ENCODE results near the gene ZNF491. TPM values are rescaled to one million over a fixed set of nuclear protein-coding genes. Genes with fewer than 3 reads are reported as not detected.
"Not testable (repeated sequence)": the region's sequence is repeated elsewhere in the genome, so short reads cannot be mapped to it uniquely, and the experiment has no call there.

Gene ZNF491
- total and polyA plus RNA-seq, 3 experiments from 2014 or later: 1.1 to 1.3 TPM; not detected in 1

DNA sequence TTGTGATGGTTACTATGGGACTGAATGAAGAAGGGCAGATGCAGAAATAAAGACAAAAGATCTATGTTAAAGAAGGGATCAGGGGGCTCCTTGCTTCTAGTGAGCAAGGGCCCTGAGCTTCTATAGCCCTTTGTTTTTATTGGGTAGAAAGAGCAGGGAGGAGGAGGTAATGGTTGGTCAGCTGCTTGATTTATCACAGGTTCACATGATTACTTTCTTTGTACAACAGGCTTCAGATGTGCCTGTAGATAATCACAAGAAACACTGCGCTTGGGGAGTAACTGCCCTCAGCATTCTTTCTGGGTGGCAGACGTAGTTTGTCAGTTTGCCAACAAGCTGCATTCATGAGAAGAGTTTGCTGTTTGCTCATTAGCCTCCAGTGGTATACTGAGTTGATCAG lies 45.4 kb downstream of the ZNF491 start:
- Mint-ChIP-seq H3K9me3 (peaks cover 0 to 30% (median 18%) of the 10 kb centered on the region in 5 donors), H3K4me3 (no peak overlapping the region), H3K36me3 (peaks cover 2 to 8% (median 3%) of the 10 kb centered on the region in 3 donors), H3K27me3 (peaks cover 0 to 4% of the 10 kb centered on the region in 2 donors), H3K4me1 (peaks cover 6 to 11% (median 7%) of the 10 kb centered on the region in 3 donors), H3K27ac (no peak overlapping the region)
- H3K36me3 ChIP-seq (ENCODE audit: insufficient read depth, low read length): no peaks in the 10 kb centered on the region
- H3K27ac ChIP-seq (ENCODE audit: low read depth, low read length): no peak overlapping the region
- no peak for DNase-seq
- CTCF ChIA-PET: no interaction called here
- no peaks in the 10 kb centered on the region for H3K27me3 ChIP-seq (ENCODE audit: insufficient read depth, low read length, poor library complexity, severe bottlenecking)
- H3K9me3 ChIP-seq (ENCODE audit: low read length): no peaks in the 10 kb centered on the region
- H3K4me3 ChIP-seq (ENCODE audit: low read length): no peak overlapping the region
- H3K4me1 ChIP-seq (ENCODE audit: insufficient read depth, low read length): peaks cover 5% of the 10 kb centered on the region
- POLR2A ChIA-PET: no interaction called here

DNA sequence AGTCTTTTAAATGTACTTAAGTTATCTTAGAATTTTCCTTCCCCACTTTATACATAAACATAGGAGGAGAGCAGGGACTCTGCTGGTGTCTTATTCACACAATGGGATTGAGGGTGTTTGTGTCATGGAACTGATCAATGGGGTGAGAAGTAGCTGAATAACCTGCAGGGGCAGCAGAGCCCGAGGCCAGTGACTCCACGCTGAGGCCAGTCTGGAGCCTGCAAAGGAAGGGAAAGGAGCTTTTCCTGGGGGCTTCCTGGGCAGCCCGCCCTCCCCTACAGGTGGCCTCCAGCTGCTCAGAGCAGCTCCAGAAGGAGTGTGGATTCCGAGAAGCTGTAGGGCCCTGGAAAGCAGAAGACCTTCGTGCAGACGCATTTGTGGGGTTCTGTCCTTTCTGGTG lies 49.3 kb downstream of the ZNF491 start:
- CTCF ChIA-PET: interaction anchor here (1.3 to 1.9 kb wide), 2 partner anchors 34 to 140 kb away, joined by 3 to 6 read pairs; partner anchors contain the start of gene ZNF440
- POLR2A ChIA-PET: interaction anchor here (0.6 kb wide), 1 partner anchor 33 kb away, joined by 3 read pairs; no protein-coding TSS in a partner anchor
- Mint-ChIP-seq H3K36me3 (peaks cover 2 to 13% (median 7%) of the 10 kb centered on the region in 3 donors), H3K27me3 (peaks cover 0 to 10% of the 10 kb centered on the region in 2 donors), H3K4me1 (peaks cover 17 to 26% (median 25%) of the 10 kb centered on the region in 3 donors), H3K9me3 (peaks cover 0 to 14% (median 7%) of the 10 kb centered on the region in 5 donors), H3K4me3 (peak overlapping the region in 6 of 7 donors; percentile 68 to 92 (median 89))
- not testable (repeated sequence) for H3K9me3 ChIP-seq (ENCODE audit: low read length); H3K27me3 ChIP-seq (ENCODE audit: insufficient read depth, low read length, poor library complexity, severe bottlenecking); H3K36me3 ChIP-seq (ENCODE audit: insufficient read depth, low read length); H3K27ac Mint-ChIP-seq; H3K27ac ChIP-seq (ENCODE audit: low read depth, low read length); DNase-seq; H3K4me3 ChIP-seq (ENCODE audit: low read length)
- peaks cover 13% of the 10 kb centered on the region for H3K4me1 ChIP-seq (ENCODE audit: insufficient read depth, low read length)

DNA sequence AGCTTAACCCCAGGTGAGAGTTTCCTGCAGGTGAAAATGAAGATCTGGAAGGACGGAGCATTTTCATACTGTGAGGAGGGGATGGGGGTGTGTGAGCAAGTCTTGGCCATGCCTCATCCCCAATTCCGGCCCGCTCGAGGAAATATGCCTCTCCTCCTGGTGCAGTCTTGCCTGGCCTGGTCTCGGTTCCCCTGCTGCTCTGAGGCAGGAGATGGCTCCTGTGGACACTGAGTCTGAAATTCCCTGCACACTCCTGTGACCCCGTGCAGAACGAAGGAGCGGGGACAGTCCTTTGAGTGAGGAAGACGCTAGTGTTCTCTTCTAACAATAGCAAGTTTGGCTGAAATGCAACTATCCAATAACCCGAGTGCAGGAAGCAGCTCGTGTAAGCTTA lies 49.9 kb downstream of the ZNF491 start:
- peaks cover 13% of the 10 kb centered on the region for H3K4me1 ChIP-seq (ENCODE audit: insufficient read depth, low read length)
- ChIA-PET CTCF (interaction anchor here (1.1 to 1.9 kb wide), 4 partner anchors 34 to 293 kb away, joined by 3 to 6 read pairs (median 4); partner anchors contain the start of gene ZNF440), POLR2A (interaction anchor here (0.6 kb wide), 1 partner anchor 33 kb away, joined by 3 read pairs; no protein-coding TSS in a partner anchor)
- H3K4me3 ChIP-seq (ENCODE audit: low read length): peak overlapping the region; percentile 79
- DNase-seq: no peak
- H3K4me3 Mint-ChIP-seq: peak overlapping the region; percentile 89 to 96 (median 91)
- no peaks in the 10 kb centered on the region for H3K36me3 ChIP-seq (ENCODE audit: insufficient read depth, low read length)
- peaks cover 0 to 10% of the 10 kb centered on the region in 2 donors for H3K27me3 Mint-ChIP-seq
- peaks cover 17 to 26% (median 25%) of the 10 kb centered on the region in 3 donors for H3K4me1 Mint-ChIP-seq
- H3K27ac Mint-ChIP-seq: peak overlapping the region in 7 of 8 donors; percentile 15 to 90 (median 76)
- H3K9me3 Mint-ChIP-seq: peaks cover 0 to 16% (median 7%) of the 10 kb centered on the region in 5 donors
- no peaks in the 10 kb centered on the region for H3K27me3 ChIP-seq (ENCODE audit: insufficient read depth, low read length, poor library complexity, severe bottlenecking)
- H3K36me3 Mint-ChIP-seq: peaks cover 2 to 15% (median 10%) of the 10 kb centered on the region in 3 donors
- H3K9me3 ChIP-seq (ENCODE audit: low read length): no peaks in the 10 kb centered on the region
- H3K27ac ChIP-seq (ENCODE audit: low read depth, low read length): no peak overlapping the region

DNA sequence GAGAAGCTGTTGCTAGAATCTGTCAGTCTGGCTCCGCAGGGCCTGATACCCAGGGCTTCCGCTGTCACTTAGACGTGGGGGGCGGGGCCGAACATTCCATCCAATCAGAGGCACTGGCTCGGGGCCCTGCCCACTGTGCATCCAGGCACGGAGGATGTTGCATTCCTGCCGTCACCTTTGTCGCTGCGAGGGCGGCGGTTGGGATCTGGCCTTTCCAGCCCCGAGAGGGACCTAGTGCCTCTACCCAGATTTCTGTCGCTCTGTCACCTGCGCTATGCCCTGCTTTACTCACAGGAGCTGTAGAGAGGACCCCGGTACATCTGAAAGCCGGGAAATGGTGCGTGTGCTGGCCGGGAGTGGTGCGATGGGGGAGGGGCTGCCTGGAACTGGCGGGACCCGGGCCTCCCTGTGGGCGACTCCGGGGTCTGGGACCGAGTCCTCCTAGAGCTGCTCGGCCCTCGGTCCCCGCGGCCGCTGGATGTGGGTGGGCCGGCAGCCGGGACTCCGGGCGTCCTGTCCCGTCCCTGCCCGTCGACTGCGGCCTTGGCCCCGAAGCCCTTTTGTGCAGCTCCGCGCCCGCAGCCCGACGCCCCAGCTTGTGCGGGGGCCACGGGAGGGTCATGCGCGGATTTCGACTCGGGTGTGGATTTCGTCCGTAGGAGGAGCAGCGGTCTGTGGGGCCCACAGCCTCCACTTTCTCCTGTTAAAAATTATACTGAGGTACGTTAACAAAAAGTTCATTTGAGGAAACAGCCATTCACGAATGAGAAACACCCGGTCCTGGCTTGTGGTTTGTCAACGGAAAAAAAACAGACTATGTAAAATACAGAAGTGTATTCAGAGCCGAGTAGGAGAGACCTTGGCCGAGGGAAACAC lies 50.5 kb downstream of the ZNF491 start, which contains the start of gene ZNF439:
Gene ZNF439 (plus strand): TSS at position 133 of the 876 bp plus-strand sequence. CDS start 142 bp downstream, at position 275.
- no peaks in the 10 kb centered on the region for H3K9me3 ChIP-seq (ENCODE audit: low read length)
- H3K4me3 ChIP-seq (ENCODE audit: low read length): peak within 1 kb of the TSS; percentile 79
- DNase-seq: peak; percentile 79 to 91 (median 83)
- peaks cover 2 to 20% (median 16%) of the 10 kb centered on the region in 3 donors for H3K36me3 Mint-ChIP-seq
- ChIA-PET POLR2A (no interaction called here), CTCF (interaction anchor here (1.1 to 1.9 kb wide), 3 partner anchors 51 to 293 kb away, joined by 4 to 6 read pairs (median 5); no protein-coding TSS in a partner anchor)
- H3K9me3 Mint-ChIP-seq: peaks cover 0 to 12% (median 7%) of the 10 kb centered on the region in 5 donors
- peak within 1 kb of the TSS; percentile 89 to 96 (median 91) for H3K4me3 Mint-ChIP-seq
- H3K27ac ChIP-seq (ENCODE audit: low read depth, low read length): no peak within 1 kb of the TSS
- H3K27me3 ChIP-seq (ENCODE audit: insufficient read depth, low read length, poor library complexity, severe bottlenecking): no peaks in the 10 kb centered on the region
- H3K27ac Mint-ChIP-seq: peak within 1 kb of the TSS; percentile 15 to 90 (median 74)
- peaks cover 13% of the 10 kb centered on the region for H3K4me1 ChIP-seq (ENCODE audit: insufficient read depth, low read length)
- peaks cover 17 to 26% (median 25%) of the 10 kb centered on the region in 3 donors for H3K4me1 Mint-ChIP-seq
- no peaks in the 10 kb centered on the region for H3K36me3 ChIP-seq (ENCODE audit: insufficient read depth, low read length)
- H3K27me3 Mint-ChIP-seq: peaks cover 0 to 10% of the 10 kb centered on the region in 2 donors

DNA sequence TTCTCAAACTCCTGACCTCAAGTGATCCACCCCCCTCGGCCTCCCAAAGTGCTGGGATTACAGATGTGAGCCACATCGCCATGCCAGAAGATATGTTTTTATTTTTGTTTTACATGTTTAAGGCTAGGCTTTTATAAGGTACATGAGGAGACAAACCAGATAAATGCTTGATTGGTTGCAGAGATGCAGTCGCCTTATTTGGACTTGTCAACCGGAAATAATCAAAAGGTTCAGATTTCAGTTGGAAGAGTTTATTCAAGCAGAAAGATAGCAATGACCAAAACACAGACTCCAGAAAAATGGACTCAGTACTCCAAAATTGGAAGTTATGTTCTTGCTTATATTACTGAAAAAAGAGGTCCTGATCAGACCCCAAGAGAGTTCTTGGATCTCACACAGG lies 52.0 kb downstream of the ZNF491 start:
- Mint-ChIP-seq H3K9me3 (peaks cover 0 to 16% (median 7%) of the 10 kb centered on the region in 5 donors), H3K4me1 (peaks cover 17 to 26% (median 25%) of the 10 kb centered on the region in 3 donors), H3K27me3 (peaks cover 0 to 10% of the 10 kb centered on the region in 2 donors), H3K4me3 (peak overlapping the region in 1 of 7 donors; percentile 89), H3K36me3 (peaks cover 7 to 28% (median 26%) of the 10 kb centered on the region in 3 donors)
- H3K4me1 ChIP-seq (ENCODE audit: insufficient read depth, low read length): peaks cover 13% of the 10 kb centered on the region
- POLR2A ChIA-PET; H3K27me3 ChIP-seq (ENCODE audit: insufficient read depth, low read length, poor library complexity, severe bottlenecking); CTCF ChIA-PET; DNase-seq; H3K9me3 ChIP-seq (ENCODE audit: low read length); H3K27ac ChIP-seq (ENCODE audit: low read depth, low read length); H3K27ac Mint-ChIP-seq; H3K36me3 ChIP-seq (ENCODE audit: insufficient read depth, low read length); H3K4me3 ChIP-seq (ENCODE audit: low read length): not testable (repeated sequence)

GRCh38 chr19:11853358-11853757 lies 55.0 kb downstream of the ZNF491 start:
- H3K27me3 Mint-ChIP-seq: peaks cover 0 to 6% of the 10 kb centered on the region in 2 donors

DNA sequence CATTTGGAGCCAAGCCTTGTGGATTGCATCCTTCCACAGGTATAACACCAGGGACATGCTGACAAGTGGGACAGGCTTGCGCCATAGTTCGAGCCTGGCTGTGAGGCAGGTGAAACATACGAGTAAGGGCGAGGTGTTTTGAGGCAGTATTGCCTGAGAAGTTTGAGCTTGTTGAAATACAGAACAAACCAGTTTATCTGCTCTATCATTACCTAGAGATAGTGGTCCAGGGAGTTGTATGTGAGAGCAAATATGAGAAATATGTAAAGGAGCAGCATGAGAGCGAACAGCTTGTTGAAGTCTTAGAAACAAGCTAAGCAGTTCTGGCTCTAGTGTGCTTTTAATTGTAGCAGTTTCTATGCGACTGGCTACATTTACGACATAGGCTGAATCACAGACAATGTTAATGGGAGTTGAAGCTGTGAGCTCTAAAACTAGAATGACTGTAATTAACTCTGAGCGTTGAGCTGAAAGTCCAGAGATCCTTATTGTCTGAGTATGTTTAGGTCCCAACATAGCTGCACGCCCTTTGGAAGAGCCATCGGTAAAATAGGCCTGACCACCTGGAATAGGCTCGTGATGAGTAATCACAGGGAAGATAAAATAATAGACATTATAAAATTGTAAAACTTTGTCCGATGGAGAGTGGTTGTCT lies 58.4 kb downstream of the ZNF491 start:
- H3K4me1 Mint-ChIP-seq: no peaks in the 10 kb centered on the region
- H3K4me3 Mint-ChIP-seq: no peak overlapping the region
- ChIA-PET CTCF (no interaction called here), POLR2A (no interaction called here)
- H3K36me3 ChIP-seq (ENCODE audit: insufficient read depth, low read length): no peaks in the 10 kb centered on the region
- no peak overlapping the region for H3K27ac Mint-ChIP-seq
- peaks cover 17 to 69% (median 46%) of the 10 kb centered on the region in 5 donors for H3K9me3 Mint-ChIP-seq
- peaks cover 13 to 76% (median 58%) of the 10 kb centered on the region in 3 donors for H3K36me3 Mint-ChIP-seq
- peaks cover 0 to 2% of the 10 kb centered on the region in 2 donors for H3K27me3 Mint-ChIP-seq
- no peaks in the 10 kb centered on the region for H3K27me3 ChIP-seq (ENCODE audit: insufficient read depth, low read length, poor library complexity, severe bottlenecking)
- H3K4me3 ChIP-seq (ENCODE audit: low read length): no peak overlapping the region
- H3K4me1 ChIP-seq (ENCODE audit: insufficient read depth, low read length): no peaks in the 10 kb centered on the region
- H3K27ac ChIP-seq (ENCODE audit: low read depth, low read length): no peak overlapping the region
- no peak for DNase-seq
- peaks cover 7% of the 10 kb centered on the region for H3K9me3 ChIP-seq (ENCODE audit: low read length)

More at GRCh38 chr19:11853358-11853757, 55.0 kb downstream of the ZNF491 start:
- H3K27ac Mint-ChIP-seq: no peak overlapping the region
- Histone ChIP-seq H3K27ac (ENCODE audit: low read depth, low read length) (no peak overlapping the region), H3K4me3 (ENCODE audit: low read length) (no peak overlapping the region), H3K27me3 (ENCODE audit: insufficient read depth, low read length, poor library complexity, severe bottlenecking) (no peaks in the 10 kb centered on the region), H3K36me3 (ENCODE audit: insufficient read depth, low read length) (no peaks in the 10 kb centered on the region), H3K9me3 (ENCODE audit: low read length) (no peaks in the 10 kb centered on the region), H3K4me1 (ENCODE audit: insufficient read depth, low read length) (peaks cover 8% of the 10 kb centered on the region)
- peaks cover 14 to 23% (median 18%) of the 10 kb centered on the region in 3 donors for H3K4me1 Mint-ChIP-seq
- H3K4me3 Mint-ChIP-seq: no peak overlapping the region
- DNase-seq: no peak
- H3K9me3 Mint-ChIP-seq: peaks cover 7 to 45% (median 23%) of the 10 kb centered on the region in 5 donors
- H3K36me3 Mint-ChIP-seq: peaks cover 13 to 52% (median 52%) of the 10 kb centered on the region in 3 donors
- ChIA-PET POLR2A (no interaction called here), CTCF (no interaction called here)

Data from CD8-positive, alpha-beta memory T cell (primary cell).